Stimulated activated CD8-positive, alpha-beta memory T cell treated with anti-CD3 and anti-CD28 coated beads, Interleukin-15, amount 100 ng/mL, for 48 hours (primary cell): Measurements from ENCODE around the gene DENND1A.
"Not testable (repeated sequence)": the region's sequence is repeated elsewhere in the genome, so short reads cannot be mapped to it uniquely, and the experiment has no call there.

ENCODE experiments used
- DNase-seq, 2 donors: peaks; one replicate each; pipeline ENCODE4 v3.0.0-alpha.2; 2020; ENCODE audit warnings: low read depth in 2 of 2

DENND1A gene

DNA sequence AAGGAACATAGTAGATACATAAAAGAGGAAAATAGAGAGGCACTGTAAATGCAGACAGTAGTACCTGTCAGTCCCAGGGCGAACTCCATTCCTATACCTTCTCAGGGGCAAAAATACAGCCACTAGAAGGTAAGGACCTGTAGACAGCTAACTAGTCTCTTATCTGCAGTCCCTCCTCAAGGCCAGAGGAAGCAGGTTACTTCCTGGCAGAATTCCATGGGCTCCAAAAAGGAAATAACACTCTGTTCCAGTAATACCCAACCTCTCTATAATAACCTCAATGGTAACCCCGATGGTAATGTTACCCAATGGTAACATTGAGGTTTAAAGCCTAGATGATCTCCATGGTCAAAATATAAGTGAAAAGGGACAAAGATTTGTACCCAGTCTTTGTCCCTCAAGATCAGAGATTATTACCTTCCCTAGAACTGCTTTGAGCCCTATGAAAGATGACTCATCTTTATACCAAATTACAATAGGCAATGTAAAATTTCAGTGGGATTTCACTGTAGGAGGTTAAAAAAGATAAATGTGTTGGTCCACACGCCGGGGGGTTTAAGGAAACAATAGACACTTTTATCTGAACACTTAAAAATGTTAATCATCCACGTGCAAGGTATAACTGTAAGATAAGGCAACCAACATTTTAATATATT is 113.0 kb downstream of the DENND1A start:
- no peak for DNase-seq

DNA sequence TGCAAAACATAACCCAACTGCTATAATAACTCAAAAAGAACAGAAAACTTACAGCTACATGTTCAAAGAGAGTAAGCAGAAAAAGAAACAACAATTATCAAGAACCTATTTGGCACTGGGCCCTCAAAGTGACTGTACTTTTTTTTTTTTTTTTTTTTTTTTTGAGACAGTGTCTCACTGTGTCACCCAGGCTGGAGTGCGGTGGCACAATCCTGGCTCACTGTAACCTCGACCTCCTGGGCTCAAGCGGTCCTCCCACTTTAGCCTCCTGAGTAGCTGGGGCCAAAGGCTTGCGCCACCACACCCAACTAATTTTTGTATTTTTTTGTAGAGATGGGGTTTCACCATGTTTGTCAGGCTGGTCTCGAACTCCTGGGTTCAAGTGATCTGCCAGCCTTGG is 114.1 kb downstream of the DENND1A start:
- not testable (repeated sequence) for DNase-seq

DNA sequence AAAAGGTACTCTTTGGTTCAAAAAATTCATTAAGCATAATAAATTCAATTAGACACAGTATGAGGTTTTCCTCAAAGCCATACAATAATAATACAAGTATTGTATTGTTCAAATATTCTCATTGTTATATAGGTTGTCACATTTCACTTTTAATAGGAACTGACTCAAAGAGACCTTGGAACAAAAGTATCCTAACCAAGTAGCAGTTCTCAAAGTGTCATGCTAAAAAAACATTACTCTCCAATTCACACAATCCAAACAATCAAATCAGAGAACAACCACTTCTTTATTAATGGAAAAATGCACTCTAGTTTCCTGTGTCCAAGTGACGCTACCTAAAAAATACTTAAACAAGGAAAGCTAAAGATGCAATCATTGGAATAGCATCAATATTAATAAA is 115.4 kb downstream of the DENND1A start:
- no peak for DNase-seq

DNA sequence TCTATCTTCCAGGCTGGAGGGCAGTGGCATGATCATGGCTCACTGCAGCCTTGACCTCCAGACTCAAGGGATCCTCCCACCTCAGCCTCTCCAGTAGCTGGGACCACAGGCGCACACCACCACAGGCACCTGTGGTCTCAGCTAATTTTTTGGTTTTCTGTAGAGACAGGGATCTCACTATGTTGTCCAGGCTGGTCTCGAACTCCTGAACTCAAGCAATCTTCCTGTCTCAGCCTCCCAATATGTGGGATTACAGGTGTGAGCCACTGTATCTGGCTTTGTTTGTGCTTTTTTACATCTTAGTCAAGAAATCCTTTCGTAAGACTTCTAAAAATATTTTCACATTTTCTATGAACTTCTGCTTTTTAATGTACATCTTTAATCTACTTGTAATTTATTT is 116.9 kb downstream of the DENND1A start:
- no peak for DNase-seq

DNA sequence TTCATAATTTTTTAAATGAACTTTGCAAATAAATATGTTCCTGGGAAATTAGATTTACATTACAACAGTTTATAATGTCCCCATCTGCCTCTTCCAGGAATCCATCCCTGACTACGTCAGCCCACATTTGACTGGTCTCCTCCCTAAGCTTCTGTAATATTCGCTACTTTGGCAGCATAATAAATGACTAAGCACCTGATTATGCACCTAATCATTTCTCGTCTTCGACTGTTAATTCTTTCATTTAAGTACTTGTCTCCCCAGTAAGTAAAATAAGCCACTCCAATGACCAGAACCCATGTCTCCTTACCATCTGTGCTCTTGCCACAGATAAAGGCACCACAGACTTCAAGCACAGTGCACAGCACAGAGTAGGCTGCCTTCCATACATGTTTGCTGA is 122.7 kb downstream of the DENND1A start:
- DNase-seq = no peak

DNA sequence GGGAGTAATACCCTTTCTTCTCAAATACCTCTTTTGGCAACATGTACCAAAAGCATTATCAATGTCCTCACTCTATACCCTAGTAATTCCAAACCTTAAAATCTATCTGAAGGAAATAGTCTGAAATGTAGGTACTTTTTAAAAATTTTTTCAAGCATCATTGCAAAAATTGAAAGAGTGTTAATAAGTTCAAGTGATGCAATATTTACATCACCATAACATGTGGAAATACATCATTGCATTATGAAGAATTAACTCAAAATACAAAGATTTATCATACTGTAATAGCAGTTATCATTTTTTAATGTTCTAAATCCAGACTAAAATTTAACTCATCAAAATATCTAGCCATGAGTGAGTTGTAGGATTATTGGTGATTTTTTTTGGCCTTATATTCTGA is 123.1 kb downstream of the DENND1A start:
- DNase-seq = no peak

DNA sequence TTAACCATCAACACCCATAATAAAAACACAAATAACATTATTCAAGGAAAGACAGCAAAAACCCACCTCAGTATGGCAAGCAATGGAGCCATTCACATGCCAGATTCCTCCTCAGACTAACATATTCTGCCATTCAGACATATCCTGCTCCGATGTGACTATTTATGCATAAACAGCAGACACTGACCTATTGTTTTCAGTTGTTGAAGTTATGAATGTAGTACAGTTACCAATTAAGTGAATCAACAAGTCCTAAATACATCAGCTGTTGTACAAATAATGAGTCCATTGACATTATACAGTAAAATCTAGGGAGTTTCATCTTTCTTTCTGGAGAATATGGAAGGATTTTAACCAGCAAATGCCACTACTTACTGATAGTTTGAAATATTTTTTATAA is 131.7 kb downstream of the DENND1A start:
- DNase-seq = no peak

DNA sequence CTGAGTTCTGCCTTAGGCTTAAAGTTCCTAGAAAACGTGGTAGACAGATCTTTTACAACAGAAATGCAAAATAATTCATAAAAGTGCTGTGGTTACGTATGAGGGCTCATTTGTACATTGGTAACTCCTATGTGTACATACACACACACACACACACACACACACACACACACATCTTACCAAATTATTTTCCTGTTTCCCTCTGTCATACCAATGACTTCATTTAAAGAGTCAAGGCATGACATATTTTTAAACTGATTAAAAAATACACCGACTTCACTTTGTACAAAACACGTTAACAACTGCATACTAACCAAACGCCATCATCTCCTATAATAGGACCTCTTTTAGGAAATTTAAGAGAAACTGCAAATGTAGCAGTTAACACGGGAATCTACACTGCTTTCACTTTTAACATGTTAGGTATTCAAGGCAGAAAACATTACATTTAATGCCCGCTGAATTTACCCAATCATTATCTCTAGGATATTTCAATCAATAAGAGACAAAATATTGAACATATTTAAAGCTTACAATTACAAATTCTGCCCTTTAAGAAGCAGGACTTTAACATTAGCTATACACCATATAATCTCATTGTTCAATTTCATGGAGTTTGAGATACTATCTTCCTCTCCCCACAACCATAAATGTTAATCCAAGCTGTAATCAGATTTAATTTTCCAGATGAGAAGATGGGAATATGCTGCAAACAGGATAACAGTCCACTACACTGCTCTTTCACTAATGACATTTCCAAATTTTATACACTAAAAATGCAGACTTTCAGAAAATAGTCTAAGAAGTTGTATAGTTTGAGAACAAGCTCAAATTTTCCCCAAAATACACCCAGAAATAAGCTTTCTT is 133.1 kb downstream of the DENND1A start:
- DNase-seq = no peak

DNA sequence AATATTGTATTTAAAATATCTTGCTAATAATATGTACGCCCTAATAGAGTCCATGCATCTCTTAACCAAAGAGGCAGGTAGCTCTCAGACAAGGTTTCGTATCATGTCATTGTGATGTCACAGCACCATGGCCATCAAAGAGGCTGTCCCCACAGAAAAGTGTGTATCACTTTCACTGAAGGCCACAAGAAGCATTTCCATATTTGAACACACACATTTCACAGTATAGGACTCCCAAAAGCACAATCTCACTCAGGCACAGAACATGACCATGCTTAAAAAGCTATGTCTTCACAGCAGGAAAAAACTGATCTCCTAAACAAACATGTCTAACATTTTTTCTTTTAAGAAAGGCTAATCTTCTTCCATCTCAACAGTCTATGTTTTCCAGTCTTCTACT is 133.8 kb downstream of the DENND1A start:
- DNase-seq = no peak

DNA sequence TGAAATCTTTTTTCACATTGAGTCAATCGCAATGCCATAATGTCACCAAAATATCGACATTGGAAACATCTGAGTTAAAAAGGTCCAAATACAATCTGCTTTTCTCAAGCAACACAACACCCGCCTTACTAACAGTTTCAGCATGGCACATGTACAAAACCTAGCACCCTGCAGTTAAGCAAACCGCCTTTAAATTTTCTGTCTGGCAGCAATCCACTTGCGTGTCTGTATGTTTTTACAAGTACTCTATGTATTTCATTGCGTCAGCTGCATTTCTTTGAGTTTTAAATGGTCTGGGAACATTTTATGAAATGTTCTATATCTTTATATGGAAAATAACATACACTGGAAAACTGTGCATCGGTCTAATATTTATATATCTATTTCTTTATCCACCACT is 134.6 kb downstream of the DENND1A start:
- DNase-seq = no peak

DNA sequence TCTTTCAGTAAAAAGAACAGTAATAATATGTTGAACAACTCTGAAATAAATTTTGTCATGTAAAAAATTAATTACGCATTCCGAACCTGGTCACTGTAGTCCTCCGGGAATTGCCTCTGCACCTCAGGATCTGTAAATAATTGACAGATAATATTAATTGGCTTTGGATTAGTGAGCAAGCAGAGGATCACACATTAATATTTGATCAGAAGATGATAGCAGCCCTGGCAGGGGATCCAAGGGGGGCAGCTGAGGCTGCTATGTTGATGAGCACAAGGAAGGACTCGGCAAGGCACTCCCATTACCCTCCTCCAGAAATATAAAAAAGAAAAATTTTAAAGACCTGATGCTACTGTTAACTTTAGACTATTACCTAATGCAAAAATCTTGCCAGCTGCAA is 137.4 kb downstream of the DENND1A start:
- DNase-seq = no peak

DNA sequence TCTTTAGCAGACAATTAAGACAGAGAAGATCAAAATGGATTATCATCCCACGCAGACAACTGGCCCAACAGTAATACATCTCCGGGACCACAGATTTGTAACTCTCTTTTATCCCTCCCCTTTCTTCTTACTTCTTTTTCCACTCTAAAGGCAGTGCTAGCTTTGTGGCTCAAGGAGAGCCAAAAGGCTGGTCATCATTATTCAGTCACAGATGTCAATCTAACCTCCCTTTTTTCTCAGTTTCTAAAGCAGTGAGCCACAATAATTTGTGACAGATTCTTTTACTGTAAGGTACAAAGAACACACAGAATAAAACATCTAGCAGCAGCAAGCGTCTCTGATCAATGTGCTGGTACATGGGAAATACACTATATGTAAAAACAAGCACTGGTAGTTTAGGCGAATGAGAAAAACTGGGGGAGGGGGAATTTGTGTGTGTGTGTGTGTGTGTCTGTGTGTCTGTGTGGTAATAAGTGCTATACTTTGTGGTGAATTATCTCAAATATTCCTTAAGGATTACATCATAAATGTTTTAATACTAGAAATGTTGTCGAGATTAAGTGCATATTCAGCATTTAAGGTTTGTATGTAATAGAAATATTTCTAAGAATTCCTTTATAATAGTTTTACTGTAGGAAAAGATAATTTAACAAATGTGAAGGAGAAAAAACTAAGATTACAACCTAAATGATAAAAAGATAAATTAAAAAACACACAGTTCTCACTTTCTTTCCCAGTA is 140.2 kb downstream of the DENND1A start:
- no peak for DNase-seq

DNA sequence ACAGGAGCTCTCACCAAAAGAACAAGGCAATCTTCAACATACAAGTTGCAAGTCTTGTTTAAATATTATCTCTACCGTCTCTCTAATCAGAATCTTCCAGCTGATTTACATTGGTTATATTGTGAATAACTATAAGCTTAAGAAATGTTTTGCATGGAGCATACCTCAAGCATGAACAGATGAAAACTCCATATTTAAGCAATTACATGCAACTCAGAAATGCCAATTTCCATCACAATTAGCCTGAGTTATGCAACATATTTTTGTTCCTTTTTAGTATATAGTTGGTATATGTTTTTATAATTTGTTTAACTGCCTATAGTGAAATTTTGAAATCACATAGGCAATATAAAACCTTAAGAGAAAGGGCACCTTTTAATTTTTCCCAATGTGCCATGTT is 142.5 kb downstream of the DENND1A start:
- no peak for DNase-seq

DNA sequence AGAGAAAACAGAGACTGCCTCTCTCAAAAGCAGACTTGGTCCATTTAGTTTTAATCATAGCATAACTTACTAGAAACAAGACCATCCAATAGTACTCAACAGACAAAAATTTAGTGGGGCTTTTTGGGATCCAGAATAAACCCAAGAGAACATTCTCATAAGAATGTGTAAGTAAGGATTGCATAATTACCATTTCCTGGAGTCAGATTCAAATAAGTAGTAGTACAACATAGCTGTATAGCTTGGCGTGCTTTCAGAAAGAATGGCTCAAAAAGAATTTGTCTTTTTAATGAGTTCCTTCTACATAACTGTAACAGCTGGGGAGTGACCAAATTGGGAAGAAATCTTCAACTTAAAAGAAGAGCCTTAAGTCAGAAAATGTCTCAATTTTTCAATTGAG is 145.4 kb downstream of the DENND1A start:
- DNase-seq = no peak

DNA sequence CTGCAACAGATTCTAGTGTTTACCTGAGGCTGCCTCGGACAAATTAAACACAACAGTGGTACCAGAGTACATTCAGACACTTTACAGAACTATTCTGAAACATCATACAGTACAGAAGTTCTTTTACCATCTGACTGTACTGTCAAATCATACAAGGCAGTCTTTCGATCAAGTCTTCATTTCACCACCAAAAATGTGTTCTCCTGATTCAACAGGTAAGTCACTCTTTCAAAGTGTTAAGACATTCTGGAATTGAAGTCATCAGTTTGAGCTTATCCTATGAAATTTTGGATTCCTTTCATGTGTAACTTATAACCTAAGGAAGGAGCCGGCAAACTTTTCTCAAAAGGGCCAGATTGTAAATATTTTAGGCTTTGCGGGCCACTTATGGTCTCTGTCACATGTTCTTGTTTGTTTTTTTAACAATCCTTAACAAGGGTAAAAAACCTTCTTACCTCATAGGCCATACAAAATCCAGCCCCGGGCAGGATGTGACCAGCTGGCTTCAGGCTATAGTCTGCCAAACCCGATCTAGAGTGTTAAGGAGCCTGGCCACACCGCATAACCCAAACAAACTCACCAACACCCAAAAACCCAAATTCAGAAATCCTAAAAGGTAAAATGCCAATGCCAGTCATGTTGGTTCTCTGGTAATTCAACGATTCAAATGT is 151.6 kb downstream of the DENND1A start:
- DNase-seq = no peak

DNA sequence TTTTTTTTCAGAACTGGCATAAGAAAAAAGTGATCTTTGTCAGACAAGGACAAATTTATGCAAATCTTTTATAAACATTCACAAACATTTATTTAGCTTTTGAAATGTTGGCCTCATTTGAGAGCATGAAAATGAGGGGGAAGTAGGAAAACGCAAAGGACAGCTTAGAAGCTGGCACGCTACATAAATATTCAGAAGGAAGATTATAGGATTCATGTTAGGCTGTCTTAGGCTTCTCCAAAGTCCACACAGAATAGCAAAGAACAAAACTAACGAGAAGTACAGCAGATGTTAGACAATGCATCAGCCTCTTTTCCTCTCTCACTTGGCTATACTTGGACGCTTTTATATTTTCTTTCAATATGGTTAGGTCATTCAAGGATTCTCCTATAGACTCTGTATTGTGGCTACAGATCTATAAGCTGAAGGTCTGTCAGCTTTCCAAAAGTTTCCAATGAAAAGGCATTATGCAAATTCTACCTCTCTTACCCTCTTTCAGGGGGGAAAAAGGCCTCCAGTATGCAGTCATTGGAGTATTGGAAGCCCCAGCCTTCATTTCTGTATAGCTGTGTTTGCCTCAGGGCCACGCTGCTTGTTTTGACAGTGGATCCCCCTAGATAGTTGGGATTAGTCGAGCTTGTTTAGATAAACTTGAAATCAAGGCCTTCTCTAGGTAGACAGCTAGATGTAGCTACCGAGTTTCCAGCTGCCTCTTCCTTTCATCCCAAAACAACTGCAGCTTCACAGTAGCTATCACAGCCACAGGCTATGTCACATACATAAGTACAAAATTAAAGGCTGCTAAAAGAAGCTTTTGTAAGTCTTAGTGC is 153.0 kb downstream of the DENND1A start:
- DNase-seq = no peak

DNA sequence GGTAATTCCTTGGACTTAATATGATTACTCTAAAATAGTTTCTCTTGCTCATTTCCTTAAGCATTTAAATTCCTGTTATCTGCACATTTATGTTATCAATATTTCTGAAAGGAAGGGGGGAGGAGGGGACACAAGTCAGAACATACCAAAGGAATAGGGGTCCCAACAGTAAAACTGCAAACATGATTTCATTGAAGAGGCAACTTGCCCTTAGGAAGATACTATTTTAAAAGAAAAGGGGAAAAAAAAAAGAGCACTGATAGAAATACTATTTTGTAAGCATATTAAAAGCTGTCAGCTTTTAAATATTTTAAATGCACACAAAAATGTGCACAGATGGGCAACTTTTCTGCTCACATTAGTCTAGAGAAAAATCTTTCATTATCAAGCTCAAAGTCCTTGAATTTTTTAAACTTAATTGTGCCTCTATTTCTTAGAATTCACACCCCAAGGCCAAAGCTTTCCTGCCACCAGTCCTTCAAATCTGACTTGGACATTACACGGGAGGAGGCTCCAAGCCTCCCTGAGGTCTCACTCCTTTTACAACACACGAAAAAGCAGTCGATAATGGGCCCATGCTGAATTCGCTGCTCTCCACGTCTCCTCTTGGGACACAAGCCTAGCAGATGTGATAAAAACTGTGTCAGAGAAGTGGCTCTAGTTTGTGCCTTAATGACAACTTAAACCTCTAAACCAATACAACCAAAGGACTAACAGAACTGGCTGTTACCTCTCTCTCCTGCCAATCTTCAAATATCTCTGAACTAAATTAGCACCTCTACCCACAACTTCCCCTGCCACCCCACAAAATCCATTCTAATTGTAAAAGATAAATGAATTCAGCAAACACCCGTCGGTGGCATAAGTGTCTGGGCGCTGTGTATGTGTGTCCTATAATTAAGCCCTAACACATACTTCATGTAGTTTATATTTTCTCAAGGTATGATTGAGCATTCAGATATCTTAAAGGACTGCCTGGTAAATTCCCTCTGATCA is 154.3 kb downstream of the DENND1A start:
- DNase-seq = no peak

DNA sequence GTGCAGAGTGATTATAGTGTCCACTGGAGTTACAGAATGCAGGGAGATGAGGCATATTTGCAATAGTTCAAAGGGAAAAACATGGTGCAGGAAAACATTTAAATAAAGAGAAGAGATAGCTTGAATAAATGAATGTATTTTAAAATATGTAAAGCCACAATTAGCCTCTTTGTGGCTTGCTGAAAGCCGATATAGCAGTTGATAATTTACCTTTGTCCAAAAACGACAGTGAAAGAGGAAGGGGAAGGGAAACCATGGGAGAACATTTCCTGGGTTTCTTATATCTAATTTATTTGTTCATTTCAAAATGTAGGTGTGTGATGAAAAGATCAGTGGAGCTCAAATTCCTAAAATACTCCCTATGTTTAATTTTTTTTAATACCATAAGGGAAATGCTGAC is 156.1 kb downstream of the DENND1A start:
- DNase-seq = no peak

DNA sequence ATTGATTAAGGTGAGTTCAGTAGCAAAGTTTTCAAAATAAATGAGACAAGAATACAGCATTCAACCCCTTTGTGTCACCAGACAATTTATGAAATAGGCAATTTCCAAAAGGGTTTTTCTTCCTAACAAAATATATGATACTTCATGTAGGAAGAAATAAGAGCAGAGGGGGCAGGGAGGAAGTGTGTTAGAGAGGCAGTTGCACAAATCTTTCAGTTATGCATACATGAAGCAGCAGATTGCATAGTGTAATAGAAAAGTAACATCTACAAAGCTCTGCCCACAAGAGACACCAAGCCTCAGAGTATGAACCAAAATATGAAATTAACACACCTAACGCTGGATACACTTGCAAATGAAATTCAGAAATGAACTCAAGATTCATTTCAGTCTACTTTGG is 157.0 kb downstream of the DENND1A start:
- DNase-seq = no peak

DNA sequence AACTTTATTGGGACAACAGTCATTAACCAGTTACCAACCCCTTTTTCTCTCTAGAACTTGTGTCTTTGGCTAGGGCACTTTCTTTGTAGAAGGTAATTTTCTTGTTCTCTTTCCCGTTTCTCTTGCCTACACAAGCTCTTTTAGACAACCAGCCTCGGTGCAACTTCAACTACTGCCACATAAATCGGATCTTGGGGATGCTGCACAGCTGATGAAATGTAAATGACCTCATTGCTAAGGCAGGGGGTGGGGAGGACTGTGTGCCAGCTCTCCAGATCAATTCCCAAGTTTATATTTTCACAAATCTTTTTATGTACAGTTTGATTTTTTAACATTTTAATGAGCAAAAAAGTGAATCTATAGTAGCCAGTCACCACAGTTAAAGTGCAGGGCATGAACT is 157.6 kb downstream of the DENND1A start:
- no peak for DNase-seq
